Left ventricle myocardium inferior (tissue), 1 donor: Measurements from ENCODE around the gene TRIM31. TPM values are rescaled to one million over a fixed set of nuclear protein-coding genes. Genes with fewer than 3 reads are reported as not detected.

Experiments
- DNase-seq: peaks from one replicate; pipeline ENCODE4 v3.0.0-alpha.2; 2020
- H3K27ac ChIP-seq: fragments of 200-600 bp; replicated peaks from 2 replicates; pipeline ENCODE4 v1.8.0; 2021
- H3K27me3 ChIP-seq: fragments of 200-600 bp; 2 replicates; pipeline ENCODE4 v1.8.0; 2021; ENCODE audit warnings: low read depth
- H3K36me3 ChIP-seq: fragments of 200-600 bp; 2 replicates; pipeline ENCODE4 v1.8.0; 2021
- H3K4me1 ChIP-seq: fragments of 200-600 bp; 2 replicates; pipeline ENCODE4 v1.8.0; 2021
- H3K4me3 ChIP-seq: fragments of 200-600 bp; 2 replicates; pipeline ENCODE4 v1.8.0; 2021; ENCODE audit warnings: mild to moderate bottlenecking, moderate library complexity
- H3K9me3 ChIP-seq: fragments of 200-600 bp; replicated peaks from 2 replicates; pipeline ENCODE4 v1.8.0; 2021
- CTCF ChIP-seq: fragments of 200-600 bp; IDR thresholded peaks from 2 replicates; pipeline ENCODE4 v1.8.0; 2021; ENCODE audit warnings: antibody characterized with exemption, mild to moderate bottlenecking, borderline replicate concordance
- intact Hi-C: fragments of 100-400 bp; cut with micrococcal nuclease; formaldehyde crosslinking; loops from one replicate; pipeline ENCODE4 v1.11.0; 2022
- total RNA-seq: library from RNA; stranded (reverse); fragmentation: NEBNext Ultra II Directional; extraction: Animal tissue kit (Norgen Biotek cat#: 25700); gene quantifications from one replicate; pipeline ENCODE4 v1.2.1, GENCODE V29; 2021
- donor health status: DM: no; HTN: yes; CAD: no; lungs with severe emphysema.

TRIM31 gene
- total RNA-seq, 1 donor from 2014 or later: not detected

GRCh38 chr6:30100585-30101443, 12.1 kb downstream of the TRIM31 start:
- Histone ChIP-seq H3K27ac (peak overlapping the region; percentile 76), H3K4me3 (peak overlapping the region; percentile 65), H3K36me3 (no peaks in the 10 kb centered on the region), H3K9me3 (no peaks in the 10 kb centered on the region), H3K4me1 (peaks cover 36% of the 10 kb centered on the region), H3K27me3 (peaks cover 69% of the 10 kb centered on the region)
- DNase-seq: peak; percentile 19
- no peak for TF ChIP-seq CTCF
- intact Hi-C loops: no loop called here

DNA sequence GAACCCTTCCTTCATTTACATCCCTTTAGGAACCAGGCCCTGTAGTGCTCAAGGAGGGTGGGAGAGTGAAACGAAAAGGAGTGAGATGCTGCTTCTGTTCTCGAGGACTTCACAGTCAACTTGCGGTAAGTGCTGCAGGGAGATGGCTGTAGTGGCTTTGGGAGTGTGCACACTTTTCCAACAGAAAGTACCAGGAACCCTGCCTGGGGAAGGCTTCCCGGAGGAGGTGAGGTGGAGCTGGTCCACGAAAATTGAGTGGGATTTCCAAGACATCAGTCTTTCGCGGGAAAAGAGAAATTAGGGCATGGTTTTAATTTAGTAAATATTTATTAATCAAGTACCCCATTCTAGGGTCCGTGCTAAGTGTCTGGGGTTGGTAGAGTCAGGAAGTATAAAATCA, 12.7 kb downstream of the TRIM31 start:
- Histone ChIP-seq H3K4me1 (peaks cover 40% of the 10 kb centered on the region), H3K9me3 (no peaks in the 10 kb centered on the region), H3K4me3 (peak overlapping the region; percentile 65), H3K27ac (peak overlapping the region; percentile 76), H3K27me3 (peaks cover 69% of the 10 kb centered on the region), H3K36me3 (no peaks in the 10 kb centered on the region)
- intact Hi-C loops: no loop called here
- DNase-seq: no peak
- TF ChIP-seq CTCF: no peak

DNA sequence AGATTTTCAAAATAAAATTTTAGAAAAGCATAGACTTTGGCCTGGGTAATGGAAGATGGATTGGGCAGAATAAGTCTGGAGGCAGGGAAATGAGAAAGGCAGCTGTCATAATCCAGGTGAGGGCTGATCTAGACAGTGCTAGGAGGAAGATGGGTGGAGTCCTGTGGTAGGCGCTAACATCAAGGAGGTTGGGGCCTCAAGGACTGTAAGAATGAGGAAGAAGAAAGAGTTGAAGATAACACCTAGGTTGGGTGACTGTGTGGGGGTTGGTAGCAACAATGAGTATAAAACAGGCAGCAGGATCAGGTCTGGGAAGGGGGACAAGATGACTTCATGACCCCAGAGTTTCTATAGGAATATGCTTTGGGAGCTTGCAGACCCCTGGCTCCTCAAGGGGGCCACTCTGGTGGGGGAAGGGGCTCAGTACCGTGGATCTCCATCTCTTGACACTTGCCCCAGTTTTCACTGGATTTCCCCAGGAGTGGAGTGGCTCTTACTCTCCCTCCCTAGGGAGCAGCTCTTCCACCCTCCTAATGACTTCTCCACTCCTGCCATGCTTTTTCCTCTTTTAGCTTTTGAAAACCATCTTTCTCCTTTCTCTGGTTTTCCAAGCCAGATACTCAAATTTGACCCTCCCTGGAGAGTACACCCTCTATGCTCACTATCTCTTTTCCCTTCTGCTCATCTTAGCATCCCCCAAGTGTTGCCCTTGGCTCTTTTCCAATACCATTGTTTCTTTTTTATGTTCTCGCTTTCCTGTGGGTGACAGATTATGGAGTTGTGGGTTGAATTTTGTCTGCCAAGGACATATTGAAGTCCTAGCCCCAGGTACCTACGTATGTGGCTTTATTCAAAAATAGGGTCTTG, 14.8 kb downstream of the TRIM31 start:
- intact Hi-C loops: no loop called here
- peaks cover 78% of the 10 kb centered on the region for H3K27me3 ChIP-seq
- no peak for TF ChIP-seq CTCF
- H3K36me3 ChIP-seq: no peaks in the 10 kb centered on the region
- peaks cover 36% of the 10 kb centered on the region for H3K4me1 ChIP-seq
- no peaks in the 10 kb centered on the region for H3K9me3 ChIP-seq
- no peak overlapping the region for H3K4me3 ChIP-seq
- DNase-seq: no peak
- no peak overlapping the region for H3K27ac ChIP-seq

DNA sequence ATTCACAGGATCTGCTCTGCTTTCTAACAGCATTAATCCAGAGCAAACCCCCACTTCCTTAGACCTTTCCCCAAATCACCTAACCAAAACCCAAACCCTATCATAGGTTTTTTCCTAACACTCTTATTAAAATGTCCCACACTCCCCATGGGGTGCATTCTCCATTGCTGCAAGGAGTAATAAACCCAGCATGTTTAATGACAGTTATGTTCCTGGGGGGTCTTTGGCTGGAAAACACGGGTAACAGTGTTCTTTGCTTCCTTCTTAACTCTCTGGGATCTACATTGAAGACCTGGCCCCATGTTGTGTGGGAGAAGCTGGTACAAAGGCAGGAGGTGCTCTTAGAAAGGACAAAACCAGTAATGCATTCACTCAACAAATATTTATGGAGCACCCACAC, 16.1 kb downstream of the TRIM31 start:
- no peaks in the 10 kb centered on the region for H3K36me3 ChIP-seq
- TF ChIP-seq CTCF: no peak
- no peak overlapping the region for H3K4me3 ChIP-seq
- intact Hi-C loops: no loop called here
- no peak overlapping the region for H3K27ac ChIP-seq
- no peak for DNase-seq
- peaks cover 29% of the 10 kb centered on the region for H3K4me1 ChIP-seq
- peaks cover 91% of the 10 kb centered on the region for H3K27me3 ChIP-seq
- H3K9me3 ChIP-seq: no peaks in the 10 kb centered on the region

- no peaks in the 10 kb centered on the region for H3K36me3 ChIP-seq
- H3K27ac ChIP-seq: no peak overlapping the region
- TF ChIP-seq CTCF: no peak
- no peaks in the 10 kb centered on the region for H3K9me3 ChIP-seq
- intact Hi-C loops: no loop called here
- peaks cover 12% of the 10 kb centered on the region for H3K4me1 ChIP-seq
- H3K4me3 ChIP-seq: no peak overlapping the region
- peaks cover 96% of the 10 kb centered on the region for H3K27me3 ChIP-seq
- no peak for DNase-seq
Measured at GRCh38 chr6:30093951-30094661, 18.8 kb downstream of the TRIM31 start.
